Endothelial cell of umbilical vein (primary cell): Measurements from ENCODE around the gene MCM5. TPM values are rescaled to one million over a fixed set of nuclear protein-coding genes. Genes with fewer than 3 reads are reported as not detected.

Experiments used
- BruUV-seq: library from RNA; stranded (reverse); fragments of 400-500 nt; replicated peaks from 2 replicates; lab custom pipeline; 2021; lab: Mats Ljungman, UMichigan
- CTCF ChIA-PET: fragments of 300-600, 350-600 bp; sonication (Branson Sonifier 250); formaldehyde crosslinking; loops from one replicate; lab custom pipeline; 2021; ENCODE audit warnings: antibody characterized with exemption, inconsistent platforms; lab: Charles Lee
- POLR2A ChIA-PET: fragments of 300-600, 350-600 bp; sonication (Branson Sonifier 250); formaldehyde crosslinking; loops from one replicate; lab custom pipeline; 2021; ENCODE audit warnings: antibody characterized with exemption, inconsistent platforms; lab: Charles Lee
- DNase-seq: peaks from one replicate; pipeline ENCODE4 v3.0.0-alpha.2; 2011; ENCODE audit warnings: low read depth, low spot score
- FAIRE-seq: peaks from 2 replicates; lab custom pipeline; 2011; peaks lifted over from hg19 to GRCh38; lab: Jason Lieb, UNC
- H2AFZ ChIP-seq: 2 replicates; pipeline ENCODE4 v1.6.0; 2012; ENCODE audit warnings: low read depth, low read length, control low read depth, inconsistent platforms
- H3K27ac ChIP-seq: 2 replicates; pipeline ENCODE4 v1.5.1; 2011; ENCODE audit warnings: low read depth, mild to moderate bottlenecking, control low read depth, low read length, moderate library complexity; ENCODE audit not compliant: insufficient read depth
- H3K27me3 ChIP-seq, 2 experiments: 2 replicates each; pipeline versions ENCODE4 v1.6.0 to v1.6.1; 2011; ENCODE audit warnings: low read length in 2 of 2, mixed read lengths in 1 of 2; ENCODE audit not compliant: control insufficient read depth in 2 of 2, insufficient read depth in 2 of 2
- H3K36me3 ChIP-seq, 2 experiments: 2 replicates in 1 of 2; 3 replicates in 1 of 2; pipeline ENCODE4 v1.5.1; 2011; ENCODE audit warnings: low read length in 2 of 2, mild to moderate bottlenecking in 1 of 2, moderate library complexity in 1 of 2; ENCODE audit not compliant: control insufficient read depth in 2 of 2, insufficient read depth in 2 of 2; ENCODE audit errors: extremely low read depth in 1 of 2
- H3K4me1 ChIP-seq: 3 replicates; pipeline ENCODE4 v1.5.1; 2011; ENCODE audit warnings: mild to moderate bottlenecking, low read length; ENCODE audit not compliant: control insufficient read depth, insufficient read depth; ENCODE audit errors: extremely low read depth
- H3K4me2 ChIP-seq: 2 replicates; pipeline ENCODE4 v1.6.1; 2011; ENCODE audit warnings: low read length, control low read depth, mixed read lengths; ENCODE audit not compliant: insufficient read depth
- H3K4me3 ChIP-seq, 3 experiments: fragments of 200-600 bp in 1 of 3; sonication (generic), shearing (Covaris generic) in 1 of 3; replicated peaks in 1 of 3; 2 replicates each; pipeline ENCODE4 v1.5.1; 2011 to 2016; ENCODE audit warnings: control low read depth in 3 of 3, low read length in 3 of 3, mild to moderate bottlenecking in 2 of 3, inconsistent platforms in 1 of 3, low read depth in 1 of 3, moderate library complexity in 1 of 3; ENCODE audit not compliant: insufficient read depth in 1 of 3
- H3K79me2 ChIP-seq: 2 replicates; pipeline ENCODE4 v1.6.0; 2012; ENCODE audit warnings: low read length, inconsistent platforms; ENCODE audit not compliant: control insufficient read depth, insufficient read depth
- H3K9ac ChIP-seq: replicated peaks from 2 replicates; pipeline ENCODE3; 2011; ENCODE audit warnings: low read length, control low read depth; ENCODE audit not compliant: insufficient read depth; ENCODE audit errors: extremely low read depth
- H3K9me1 ChIP-seq: replicated peaks from 3 replicates; pipeline ENCODE4 v1.6.0; 2011; ENCODE audit warnings: mild to moderate bottlenecking, low read length; ENCODE audit not compliant: control insufficient read depth, insufficient read depth; ENCODE audit errors: extremely low read depth
- H3K9me3 ChIP-seq: replicated peaks from 2 replicates; pipeline ENCODE4 v1.5.1; 2012; ENCODE audit warnings: low read length, inconsistent platforms; ENCODE audit not compliant: control insufficient read depth, insufficient read depth
- H4K20me1 ChIP-seq: replicated peaks from 2 replicates; pipeline ENCODE3; 2011; ENCODE audit warnings: mild to moderate bottlenecking, low read length; ENCODE audit not compliant: control insufficient read depth, insufficient read depth; ENCODE audit errors: extremely low read depth
- EZH2 ChIP-seq: IDR thresholded peaks from 2 replicates; pipeline ENCODE4 v1.6.1; 2012; ENCODE audit warnings: borderline replicate concordance, low read depth, mild to moderate bottlenecking, moderate library complexity, low read length, inconsistent platforms; ENCODE audit not compliant: severe bottlenecking
- FOS ChIP-seq: IDR thresholded peaks from 2 replicates; pipeline ENCODE4 v1.6.1; 2011; ENCODE audit warnings: mild to moderate bottlenecking, low read length, moderate library complexity, borderline replicate concordance; ENCODE audit not compliant: insufficient read depth
- GATA2 ChIP-seq: IDR thresholded peaks from 2 replicates; pipeline ENCODE4 v1.7.0; 2011; ENCODE audit warnings: low read depth, mild to moderate bottlenecking, moderate library complexity, mixed read lengths, low read length; ENCODE audit not compliant: insufficient read length, insufficient read depth
- JUN ChIP-seq: IDR thresholded peaks from 2 replicates; pipeline ENCODE4 v1.6.1; 2011; ENCODE audit warnings: borderline replicate concordance, low read depth; ENCODE audit not compliant: insufficient read length, insufficient read depth
- MAX ChIP-seq: IDR thresholded peaks from 2 replicates; pipeline ENCODE4 v1.6.1; 2011; ENCODE audit not compliant: insufficient read depth, insufficient read length
- MYC ChIP-seq: IDR thresholded peaks from one replicate; pipeline ENCODE4 v1.6.1; 2011; ENCODE audit warnings: mild to moderate bottlenecking, low read depth, low read length
- POLR2A ChIP-seq: IDR thresholded peaks from 2 replicates; pipeline ENCODE4 v1.6.1; 2012; ENCODE audit warnings: low read depth, mild to moderate bottlenecking, control low read depth, low read length
- POLR2AphosphoS5 ChIP-seq: IDR thresholded peaks from 2 replicates; pipeline ENCODE4 v1.6.1; 2012; ENCODE audit warnings: low read depth, mild to moderate bottlenecking, control low read depth, low read length, moderate library complexity; ENCODE audit not compliant: insufficient read depth
- dilution Hi-C: fragments of 300-500 bp; cut with MboI; formaldehyde crosslinking; loops from one replicate; pipeline ENCODE4 v1.15.0; 2019; ENCODE audit warnings: low sequenced_read_pairs; ENCODE audit not compliant: extremely low pct_ligation_motif_present
- intact Hi-C: fragments of 100-400 bp; cut with micrococcal nuclease; formaldehyde crosslinking; loops from one replicate; pipeline ENCODE4 v1.10.0; 2022
- polyA plus RNA-seq, 4 experiments: library from polyadenylated mRNA; depleted of rRNA in 3 of 4; stranded (reverse) in 3 of 4; unstranded in 1 of 4; fragments of >200 nt; gene quantifications; 2 replicates each; pipeline versions ENCODE4 v1.2.1 to v1.2.3, GENCODE V29; 2011 to 2012; ENCODE audit warnings: missing spikeins in 1 of 4
- total RNA-seq: library from RNA; stranded (reverse); gene quantifications from 2 replicates; pipeline ENCODE4 v1.2.3, GENCODE V29; 2021
- TF ChIP-seq, protein P1 (sequence below), 2 donors: IDR thresholded peaks; 1 replicate in 1 of 2; 2 replicates in 1 of 2; pipeline ENCODE4 v1.5.1; 2011; ENCODE audit warnings: low read length in 2 of 2, mild to moderate bottlenecking in 2 of 2, moderate library complexity in 2 of 2, control low read depth in 1 of 2, inconsistent platforms in 1 of 2, low read depth in 1 of 2; ENCODE audit not compliant: insufficient read depth in 1 of 2; ENCODE audit errors: extremely low read depth in 1 of 2

The MCM5 gene
- total and polyA plus RNA-seq, 2 donors (not counting 3 experiments of a cell fraction or from before 2014, with no cell fraction given): 67.8 to 111 TPM

DNA sequence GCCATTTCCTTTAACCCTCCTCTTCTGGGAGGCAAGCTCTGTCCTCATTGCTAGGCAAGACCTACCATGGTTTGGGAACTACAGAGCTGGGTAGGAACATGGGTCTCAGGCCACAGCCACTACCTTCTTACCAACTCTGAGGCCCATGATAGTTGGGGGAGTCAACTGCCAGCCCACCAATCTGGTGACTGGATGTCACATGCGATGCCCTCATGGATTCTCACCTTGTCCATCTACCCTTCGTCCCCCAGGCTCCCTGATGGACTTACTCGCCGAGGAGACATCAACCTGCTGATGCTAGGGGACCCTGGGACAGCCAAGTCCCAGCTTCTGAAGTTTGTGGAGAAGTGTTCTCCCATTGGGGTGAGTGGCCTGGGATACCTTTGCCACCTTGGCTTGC is 13.7 kb downstream of the MCM5 start:
- intact Hi-C loops: no loop called here
- no peak for DNase-seq
- no peaks in the 10 kb centered on the region for H3K9me3 ChIP-seq
- no peak overlapping the region for H3K4me3 ChIP-seq
- FAIRE-seq: no peak
- no peaks in the 10 kb centered on the region for H3K79me2 ChIP-seq
- no peak overlapping the region for H3K4me2 ChIP-seq
- no TSS peak for BruUV-seq
- CTCF ChIA-PET: no interaction called here
- TF ChIP-seq JUN (no peak), FOS (no peak), MYC (no peak), POLR2A (no peak), EZH2 (no peak), POLR2AphosphoS5 (no peak), GATA2 (no peak), MAX (no peak)
- TF ChIP-seq, protein P1, sequence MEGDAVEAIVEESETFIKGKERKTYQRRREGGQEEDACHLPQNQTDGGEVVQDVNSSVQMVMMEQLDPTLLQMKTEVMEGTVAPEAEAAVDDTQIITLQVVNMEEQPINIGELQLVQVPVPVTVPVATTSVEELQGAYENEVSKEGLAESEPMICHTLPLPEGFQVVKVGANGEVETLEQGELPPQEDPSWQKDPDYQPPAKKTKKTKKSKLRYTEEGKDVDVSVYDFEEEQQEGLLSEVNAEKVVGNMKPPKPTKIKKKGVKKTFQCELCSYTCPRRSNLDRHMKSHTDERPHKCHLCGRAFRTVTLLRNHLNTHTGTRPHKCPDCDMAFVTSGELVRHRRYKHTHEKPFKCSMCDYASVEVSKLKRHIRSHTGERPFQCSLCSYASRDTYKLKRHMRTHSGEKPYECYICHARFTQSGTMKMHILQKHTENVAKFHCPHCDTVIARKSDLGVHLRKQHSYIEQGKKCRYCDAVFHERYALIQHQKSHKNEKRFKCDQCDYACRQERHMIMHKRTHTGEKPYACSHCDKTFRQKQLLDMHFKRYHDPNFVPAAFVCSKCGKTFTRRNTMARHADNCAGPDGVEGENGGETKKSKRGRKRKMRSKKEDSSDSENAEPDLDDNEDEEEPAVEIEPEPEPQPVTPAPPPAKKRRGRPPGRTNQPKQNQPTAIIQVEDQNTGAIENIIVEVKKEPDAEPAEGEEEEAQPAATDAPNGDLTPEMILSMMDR (IDR thresholded peaks at IDR 0.05; ENCODE audit: extremely low read depth in 1 of 2, insufficient read depth in 1 of 2, low read depth in 1 of 2, low read length in 2 of 2): no peak
- no peak overlapping the region for H3K27ac ChIP-seq
- H3K27me3 ChIP-seq: no peaks in the 10 kb centered on the region
- no peaks in the 10 kb centered on the region for H3K4me1 ChIP-seq
- peaks cover 10 to 11% of the 10 kb centered on the region in 2 experiments for H3K36me3 ChIP-seq
- no peaks in the 10 kb centered on the region for H4K20me1 ChIP-seq
- dilution Hi-C loops: no loop called here
- no peak overlapping the region for H3K9ac ChIP-seq
- no peak overlapping the region for H2AFZ ChIP-seq
- no peaks in the 10 kb centered on the region for H3K9me1 ChIP-seq
- POLR2A ChIA-PET: interaction anchor here (0.6 kb wide), 1 partner anchor 51 kb away, joined by 3 read pairs; no protein-coding TSS in a partner anchor
